Stimulated activated CD4-positive, alpha-beta T cell treated with anti-CD3 and anti-CD28 coated beads, Interleukin-2, amount 100 ng/mL, for 48 hours (primary cell): Measurements from ENCODE around the gene FATE1.

ENCODE experiments used
- DNase-seq, 2 donors: peaks; one replicate each; pipeline ENCODE4 v3.0.0-alpha.2; 2020

The FATE1 gene

DNA sequence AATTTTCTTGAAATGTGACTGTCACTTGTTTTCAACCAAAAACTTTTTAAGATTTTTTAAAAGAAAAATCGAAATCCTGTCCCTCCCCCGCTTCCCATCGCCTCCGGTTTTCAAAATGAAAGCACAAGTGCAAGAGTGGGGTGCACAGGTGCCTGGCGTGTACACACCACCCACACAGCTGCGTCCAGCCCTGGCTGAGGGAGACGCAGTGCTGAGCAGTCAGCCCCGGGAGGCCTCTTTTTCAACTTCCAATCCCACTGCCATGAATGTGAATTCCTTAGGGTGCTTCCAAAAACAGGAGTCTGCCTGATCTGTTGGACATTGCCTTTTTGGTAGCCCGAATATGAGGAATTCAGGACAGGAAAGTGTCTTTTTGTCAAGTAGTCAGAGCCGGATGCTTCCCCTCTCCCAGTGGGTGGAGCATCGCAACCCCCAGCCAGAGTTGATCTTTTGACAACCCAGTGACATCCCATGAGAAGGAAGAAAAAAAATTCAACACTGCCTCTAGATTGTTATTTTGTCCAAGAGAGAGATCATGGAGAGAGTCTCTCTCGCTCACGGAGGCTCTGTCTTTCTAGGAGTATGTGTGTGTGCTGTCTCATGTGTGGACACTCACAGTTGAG lies 11.7 kb upstream of the FATE1 start:
- DNase-seq = no peak

DNA sequence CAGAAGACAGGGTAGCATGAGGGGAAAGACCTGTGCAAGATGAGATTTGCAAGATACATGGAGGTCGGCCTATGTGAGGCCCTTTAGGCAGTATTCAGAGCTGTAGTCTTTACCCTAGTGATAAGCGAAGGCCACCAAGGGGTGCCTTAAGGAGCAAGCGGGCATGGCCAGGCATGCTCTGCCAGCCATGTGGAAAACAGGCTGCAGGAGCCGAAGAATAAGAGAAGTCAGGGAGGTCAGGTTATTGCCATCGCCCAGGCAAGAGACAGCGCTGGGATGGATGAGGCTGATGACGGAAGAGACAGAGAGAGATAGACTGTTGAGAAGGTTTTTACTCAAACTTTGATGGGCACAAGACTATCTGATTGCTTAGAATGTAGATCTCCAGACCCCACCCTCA lies 7.0 kb upstream of the FATE1 start:
- no peak for DNase-seq

DNA sequence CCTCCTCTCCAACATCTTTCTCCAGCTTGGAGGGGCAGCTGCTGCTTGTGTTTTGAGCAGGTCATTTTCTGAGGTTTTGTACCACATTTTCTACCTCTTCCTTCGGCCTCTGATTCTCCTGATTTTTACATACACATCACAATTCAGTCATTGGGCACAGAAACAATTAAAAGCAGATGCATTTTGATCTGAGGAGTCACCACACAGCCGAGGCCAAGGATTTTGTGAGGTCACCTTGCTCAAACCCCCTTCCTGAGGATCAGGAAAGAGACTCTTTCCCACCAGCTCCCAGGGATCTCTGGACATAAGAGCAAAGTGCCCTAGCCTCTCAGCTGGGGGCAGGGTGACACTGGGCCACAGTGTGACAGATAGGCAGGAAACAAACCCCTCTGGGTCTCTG lies 5.4 kb upstream of the FATE1 start:
- no peak for DNase-seq

DNA sequence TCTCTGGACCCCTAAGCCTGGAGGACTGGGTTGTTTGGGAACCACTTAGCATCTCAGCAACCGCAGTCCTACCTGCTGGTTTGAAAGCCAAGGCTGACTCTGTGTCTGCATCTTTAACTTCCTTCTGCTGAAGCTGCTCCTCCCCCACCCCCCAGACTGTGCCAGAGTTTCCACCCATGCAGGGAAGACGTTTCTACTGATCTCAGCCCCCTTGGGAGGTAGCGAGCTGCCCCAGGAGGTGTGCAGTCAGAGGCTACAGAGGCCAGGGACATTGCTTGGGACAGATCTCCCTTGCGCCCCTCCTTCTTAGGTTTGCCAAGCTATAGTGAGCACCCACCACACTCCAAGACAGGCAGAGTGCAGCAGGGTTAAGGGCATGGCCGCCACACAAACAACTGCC lies 4.7 kb upstream of the FATE1 start:
- DNase-seq = no peak

DNA sequence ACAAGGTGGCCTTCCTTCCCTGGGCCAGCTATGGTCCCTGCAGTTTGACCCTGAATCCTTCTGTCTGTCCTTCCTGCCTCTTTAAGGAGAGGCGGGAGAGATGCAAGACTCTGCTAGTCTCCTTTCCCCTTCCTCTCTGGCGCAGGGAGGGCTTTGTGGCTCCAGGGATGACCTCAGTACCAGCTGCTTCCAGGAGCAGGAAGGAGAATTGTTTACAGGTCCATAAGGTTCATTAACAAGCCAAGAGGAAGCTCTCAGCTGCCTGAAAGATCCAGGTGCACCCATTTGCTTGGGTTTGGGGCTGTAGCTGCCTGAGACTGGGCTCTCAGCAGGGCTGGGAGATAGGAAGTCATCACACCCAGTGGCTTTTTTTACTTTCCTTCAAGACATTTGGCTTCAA lies 4.0 kb upstream of the FATE1 start:
- no peak for DNase-seq

DNA sequence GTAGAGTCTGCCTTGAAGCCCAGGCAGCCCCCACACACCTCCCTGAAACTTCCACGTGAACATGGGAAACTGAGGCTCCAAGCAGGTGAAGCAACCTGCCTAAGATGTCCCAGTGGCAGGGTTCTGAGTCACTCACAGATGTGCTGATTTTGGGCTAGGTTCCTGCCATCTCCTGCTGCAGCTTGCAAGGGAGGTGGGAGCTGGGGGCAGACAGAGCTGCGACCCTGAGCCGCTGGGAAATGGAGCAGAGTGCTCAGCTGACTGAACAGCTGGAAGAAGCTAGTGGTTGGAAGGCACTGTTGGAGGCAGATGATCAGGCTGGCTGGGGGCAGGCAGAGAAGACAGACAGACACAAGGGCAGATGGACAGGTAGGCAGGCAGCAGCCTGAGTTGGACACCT lies 3.6 kb upstream of the FATE1 start:
- no peak for DNase-seq

DNA sequence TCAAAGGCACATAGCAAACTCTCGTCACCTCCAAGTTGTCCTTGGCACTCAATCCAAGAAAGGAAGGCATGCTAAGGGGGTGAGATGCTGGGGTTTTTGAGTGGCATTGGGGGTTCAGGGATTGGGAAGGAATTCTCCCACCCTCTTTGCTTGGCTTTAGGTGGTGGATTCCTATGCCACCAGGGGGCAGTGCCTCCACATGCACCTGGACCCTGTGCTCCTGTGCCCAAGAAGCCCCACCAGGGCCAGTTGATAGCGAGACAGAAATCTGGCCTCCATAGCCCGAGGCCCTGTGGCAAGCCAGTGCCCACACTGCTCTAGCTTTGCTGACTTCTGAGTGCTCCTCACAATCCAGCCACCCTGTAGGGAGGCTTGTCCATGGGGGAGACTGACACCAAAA lies 2.0 kb upstream of the FATE1 start:
- DNase-seq = peak; percentile 1 to 14

DNA sequence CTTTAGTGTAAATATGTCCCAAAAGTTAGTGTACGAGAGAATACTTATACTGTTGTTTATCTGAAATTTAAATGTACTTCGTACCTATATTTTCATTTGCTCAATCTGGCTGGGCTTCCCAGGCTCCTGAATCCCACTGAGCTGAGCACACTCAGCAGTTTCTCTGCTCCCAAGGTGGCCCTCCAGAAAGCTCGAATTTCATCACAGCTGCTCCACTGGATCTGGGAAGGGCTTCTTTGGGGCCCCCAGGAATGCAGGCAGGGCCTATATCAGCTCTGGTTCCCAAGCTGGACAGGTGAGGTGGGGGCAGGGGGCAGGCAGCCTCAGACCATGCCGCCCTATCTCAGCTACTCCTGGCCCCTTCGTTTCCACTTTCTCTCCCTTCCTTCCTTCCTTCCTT lies 1.5 kb upstream of the FATE1 start:
- no peak for DNase-seq

DNA sequence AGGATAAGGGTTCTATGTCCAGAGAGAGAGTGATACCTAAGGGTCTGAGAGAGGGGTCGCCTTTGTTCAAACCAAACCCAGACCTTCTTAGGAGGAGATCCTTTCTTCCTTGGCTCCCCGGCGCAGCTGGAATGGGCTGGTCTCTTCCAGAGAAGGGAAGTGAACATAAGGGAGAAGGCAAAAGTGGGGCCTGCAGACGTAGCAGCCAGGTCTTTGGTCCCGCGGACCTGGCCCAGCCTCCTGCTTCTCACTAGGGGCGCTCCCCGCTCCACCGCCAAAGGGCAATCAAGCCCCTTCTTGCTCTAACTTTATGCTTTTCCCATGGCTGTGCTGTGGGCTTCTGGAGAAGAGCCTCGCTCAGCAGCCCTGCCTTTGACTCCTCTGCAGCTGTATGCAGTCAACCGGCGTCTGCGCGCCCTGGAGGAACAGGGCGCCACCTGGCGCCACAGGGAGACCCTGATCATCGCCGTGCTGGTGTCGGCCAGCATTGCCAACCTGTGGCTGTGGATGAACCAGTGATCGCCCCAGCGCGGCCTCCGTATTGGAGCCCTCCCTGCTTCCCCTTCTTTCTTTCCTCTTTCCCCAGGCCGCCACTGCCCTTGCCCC lies 6.5 kb downstream of the FATE1 start:
- peak in 1 of 2 donors; percentile 7 for DNase-seq

DNA sequence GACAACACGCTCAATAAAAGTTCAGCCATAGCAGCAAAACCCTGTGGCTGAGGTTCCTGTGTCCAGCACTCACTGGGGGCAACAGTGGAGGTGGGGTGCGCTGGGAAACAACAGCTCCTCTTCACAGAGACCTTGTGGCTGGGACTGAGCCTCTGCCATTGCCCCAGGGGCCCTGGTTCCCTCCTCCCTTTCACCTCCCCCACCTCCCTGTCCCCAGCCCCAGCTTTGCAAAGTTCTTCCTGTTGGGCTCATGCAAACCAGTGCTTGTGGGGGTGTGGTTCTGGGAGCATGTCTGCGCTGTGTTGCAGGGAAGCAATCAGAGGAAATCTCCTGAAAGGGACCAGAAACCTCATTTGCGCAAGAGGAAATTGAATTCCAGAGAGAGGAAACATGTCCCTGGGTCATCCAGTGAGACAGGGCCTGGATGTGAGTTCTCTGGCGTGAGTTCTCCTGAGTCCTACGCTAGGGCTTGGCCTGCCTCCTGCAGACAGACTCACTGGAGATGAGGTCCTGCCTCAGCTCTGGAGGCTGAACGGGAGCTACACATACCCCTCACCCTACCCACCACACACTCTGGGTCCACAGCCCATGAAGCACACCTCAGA lies 7.4 kb downstream of the FATE1 start:
- no peak for DNase-seq

DNA sequence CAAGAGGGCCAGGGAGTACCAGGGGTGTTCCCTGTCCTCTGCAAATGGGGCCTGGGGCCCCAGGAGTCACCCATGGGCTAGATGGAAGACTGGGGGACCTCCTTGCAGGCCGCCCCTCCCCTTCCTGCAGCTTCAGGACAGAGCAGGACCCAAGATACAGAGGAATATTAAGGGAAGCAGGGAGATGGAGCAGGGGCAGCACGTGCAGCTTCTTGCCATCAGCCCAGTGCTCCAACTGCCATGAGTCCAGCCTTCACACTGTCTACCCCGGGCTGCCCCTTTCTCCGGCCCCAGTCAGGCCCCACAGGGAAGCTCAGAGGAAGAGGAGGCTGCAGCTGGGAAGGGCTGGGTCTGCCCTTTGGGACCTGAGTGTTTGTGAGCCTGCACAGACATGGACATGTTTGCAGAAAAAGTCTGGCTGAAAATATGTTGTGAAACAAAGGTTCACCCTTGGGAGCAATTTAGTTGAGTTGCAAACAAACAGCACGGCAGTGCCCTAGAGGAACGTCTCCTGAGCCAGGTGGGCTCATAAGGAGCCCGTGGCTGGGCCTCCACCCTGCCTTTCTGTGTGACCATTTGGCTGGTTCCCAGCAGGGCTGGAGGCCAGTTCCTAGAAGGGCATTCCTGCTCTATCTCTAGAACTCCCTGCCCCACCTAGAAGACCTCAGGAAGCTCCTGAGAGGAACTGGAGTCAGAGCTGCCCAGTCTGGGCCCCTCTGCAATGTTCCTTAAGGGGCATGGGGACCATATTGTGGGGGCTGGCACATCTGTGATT lies 8.9 kb downstream of the FATE1 start:
- DNase-seq = no peak

DNA sequence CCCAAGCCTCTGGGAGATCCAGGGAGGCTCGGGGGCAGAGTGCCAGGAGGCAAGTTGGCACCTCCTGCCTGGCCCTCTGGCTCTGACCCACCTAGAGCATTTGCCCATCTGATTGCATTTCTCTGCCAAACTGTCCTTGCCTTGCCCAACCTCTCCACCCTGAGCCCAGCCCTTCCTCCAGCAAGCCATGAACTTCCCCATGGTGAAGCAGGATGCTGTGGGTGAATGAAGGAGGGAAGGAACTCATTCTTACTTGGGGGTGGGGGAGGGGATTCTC lies 9.4 kb downstream of the FATE1 start:
- DNase-seq = no peak

DNA sequence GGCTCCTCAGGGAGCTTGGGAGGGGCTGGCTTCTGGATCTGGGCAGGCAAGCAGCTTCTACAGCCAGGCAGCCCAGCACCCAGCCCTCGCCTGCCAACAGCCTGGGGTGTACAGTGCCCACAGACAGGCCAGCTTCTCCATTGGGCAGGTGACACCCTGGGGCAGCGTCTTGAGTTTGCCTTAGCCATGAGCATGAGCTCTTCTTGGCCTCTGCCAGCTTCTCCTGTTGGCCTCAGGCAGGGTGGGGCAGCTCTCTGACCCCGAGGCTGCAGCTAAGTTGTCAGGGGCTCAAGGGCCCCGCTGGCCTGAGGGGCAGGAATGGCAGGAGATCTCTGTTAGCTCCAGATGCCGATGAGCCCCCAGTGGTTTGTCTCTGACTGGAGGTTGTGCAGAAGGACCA lies 10.9 kb downstream of the FATE1 start:
- no peak for DNase-seq

DNA sequence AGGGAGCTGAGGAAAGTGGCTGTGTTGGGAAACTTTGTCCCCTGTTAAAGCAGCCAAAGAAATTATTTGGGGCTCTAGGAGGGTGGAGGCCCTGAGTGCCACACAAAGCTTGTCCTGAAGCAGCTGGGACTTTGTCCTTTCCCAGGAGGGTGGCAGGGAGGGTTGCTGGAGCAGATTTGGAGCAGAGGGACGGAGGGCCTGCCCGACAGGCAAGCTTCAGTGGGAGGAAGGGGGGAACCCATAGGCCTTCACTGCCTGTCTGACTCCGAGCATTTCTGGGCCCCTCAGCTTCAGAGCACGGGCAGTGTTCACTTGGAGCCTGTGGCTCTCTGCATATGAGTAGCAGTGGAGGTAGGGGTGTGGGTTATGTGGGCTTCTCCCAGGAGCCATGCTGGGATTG lies 11.5 kb downstream of the FATE1 start:
- no peak for DNase-seq

DNA sequence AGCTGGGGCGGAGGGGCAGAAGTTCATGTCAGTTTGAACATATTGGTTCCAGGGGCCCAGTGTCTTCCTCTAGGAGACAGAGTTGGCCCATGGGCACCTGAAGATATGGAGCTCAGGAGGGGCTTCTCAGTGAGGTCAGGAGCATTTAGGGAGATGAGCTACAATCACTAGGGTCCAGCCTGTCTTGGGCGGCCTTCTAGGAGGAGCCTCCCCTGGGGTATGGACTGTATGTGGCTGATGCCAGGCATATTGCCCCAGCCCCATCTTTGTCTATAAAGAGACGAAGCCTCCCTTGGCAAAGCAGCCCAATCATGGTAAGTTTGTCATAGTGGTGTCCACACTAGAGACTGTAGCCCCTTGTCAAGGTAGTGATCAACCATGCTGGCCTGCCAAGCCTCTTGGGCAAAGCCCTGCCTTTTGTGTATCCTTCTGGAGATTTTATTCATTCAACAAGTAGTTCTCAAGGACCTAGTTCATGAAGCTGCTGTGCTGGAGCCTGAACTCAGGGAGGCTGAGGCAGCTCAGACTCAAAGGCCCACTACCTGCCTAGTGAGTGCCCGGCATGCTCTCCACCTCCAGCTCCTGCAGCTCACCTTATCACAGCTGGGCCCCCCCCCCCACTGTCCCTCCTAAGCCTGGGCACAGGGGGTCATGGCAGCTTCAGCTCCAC lies 13.4 kb downstream of the FATE1 start:
- DNase-seq = no peak

DNA sequence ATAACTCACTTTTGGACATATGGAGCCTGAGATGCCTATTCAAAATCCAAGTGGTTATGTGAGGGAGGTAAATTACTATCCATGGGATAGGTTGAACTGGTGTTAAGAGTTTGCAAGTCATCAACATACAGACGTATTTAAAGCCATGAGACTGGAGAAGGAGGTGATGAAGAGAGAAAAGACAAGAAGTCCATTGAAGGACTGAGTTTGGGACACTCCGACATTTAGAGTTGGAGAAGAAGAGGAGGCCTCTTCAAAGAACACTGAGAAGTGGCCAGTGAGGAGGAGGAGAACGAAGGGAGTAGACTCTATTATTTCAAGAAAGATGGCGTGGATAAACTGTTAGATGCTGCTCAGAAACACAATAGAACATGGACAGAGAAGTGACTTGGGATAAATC lies 18.6 kb downstream of the FATE1 start, which contains the start of gene CNGA2:
Gene CNGA2 (plus strand): TSS at position 301 of the 400 bp plus-strand sequence. CDS start 3,738 bp downstream, outside the sequence.
- no peak for DNase-seq

DNA sequence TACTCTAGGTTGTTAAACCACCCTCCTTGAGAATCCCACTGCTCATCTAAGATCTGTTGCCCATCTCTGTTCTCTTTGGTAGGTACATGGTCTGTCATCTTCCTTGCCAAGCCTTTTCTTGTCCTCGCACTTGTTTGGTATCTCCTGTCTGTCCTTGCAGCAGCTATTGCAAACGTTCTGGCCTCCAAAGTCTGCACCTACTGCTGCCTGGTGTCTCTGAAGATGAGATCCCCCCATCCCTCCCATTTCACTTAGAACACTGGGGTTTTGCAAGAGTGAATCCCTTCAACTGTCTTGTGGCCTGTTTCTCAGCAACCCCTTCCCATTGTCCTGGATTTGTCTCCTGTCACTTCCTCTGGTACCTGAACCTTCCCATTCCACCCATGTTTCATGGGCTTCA lies 19.4 kb downstream of the FATE1 start:
- no peak for DNase-seq

DNA sequence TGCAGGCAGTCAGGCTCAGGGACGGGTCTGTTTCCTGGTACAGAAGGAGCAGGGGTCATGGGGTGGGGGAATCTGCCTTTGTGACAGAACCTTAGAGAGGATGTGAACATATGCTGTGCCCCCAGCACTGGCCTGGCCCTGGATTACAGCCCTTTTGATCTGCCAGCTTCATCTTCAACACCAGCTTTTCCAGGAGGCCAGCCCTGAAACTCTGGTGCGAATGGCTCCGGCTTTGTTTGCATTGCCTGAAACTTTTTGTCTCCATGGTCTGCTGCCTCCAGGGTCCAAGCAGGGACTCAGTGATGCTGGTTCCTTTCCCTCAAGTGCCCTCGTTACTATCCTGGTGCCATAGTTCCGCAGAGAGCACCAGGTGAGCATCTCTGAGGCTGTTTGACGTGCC lies 20.9 kb downstream of the FATE1 start:
- no peak for DNase-seq

DNA sequence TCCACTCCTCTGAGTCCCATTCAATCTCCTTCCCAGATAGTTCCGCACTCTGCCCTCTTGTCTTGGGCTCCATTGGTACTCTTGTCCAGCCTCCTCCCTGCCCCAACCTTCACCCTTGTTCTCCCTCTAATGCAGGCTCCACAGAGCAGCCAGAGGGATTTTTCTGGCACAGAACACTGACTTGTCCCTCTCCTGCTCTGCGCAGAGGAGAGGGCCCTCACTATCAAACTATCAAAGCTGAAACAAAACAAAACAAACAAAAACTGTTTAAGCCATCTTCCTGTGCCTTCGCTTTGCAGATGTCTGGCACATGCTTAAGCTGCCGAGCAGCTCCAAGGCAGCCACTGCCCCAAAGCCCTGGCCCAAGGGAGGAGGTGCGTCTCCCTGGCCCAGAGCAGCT lies 21.7 kb downstream of the FATE1 start:
- DNase-seq = no peak

DNA sequence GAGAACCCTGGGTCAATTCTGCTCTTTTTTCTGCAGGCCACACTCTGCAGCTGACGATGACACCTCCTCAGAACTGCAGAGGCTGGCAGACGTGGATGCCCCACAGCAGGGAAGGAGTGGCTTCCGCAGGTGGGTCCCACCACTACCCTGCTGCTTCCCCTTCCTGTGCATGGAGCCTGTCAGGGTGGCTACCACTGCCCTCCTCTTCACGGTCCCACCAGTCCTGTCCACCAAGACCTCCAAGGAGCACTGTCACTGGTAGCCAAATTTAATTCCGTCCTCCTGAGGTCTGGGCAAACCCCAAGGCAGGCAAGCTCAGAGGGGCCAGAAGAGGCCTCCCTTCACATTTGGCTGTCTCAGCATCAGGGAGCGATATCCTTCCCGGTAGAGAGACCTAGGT lies 22.9 kb downstream of the FATE1 start:
- DNase-seq = no peak

DNA sequence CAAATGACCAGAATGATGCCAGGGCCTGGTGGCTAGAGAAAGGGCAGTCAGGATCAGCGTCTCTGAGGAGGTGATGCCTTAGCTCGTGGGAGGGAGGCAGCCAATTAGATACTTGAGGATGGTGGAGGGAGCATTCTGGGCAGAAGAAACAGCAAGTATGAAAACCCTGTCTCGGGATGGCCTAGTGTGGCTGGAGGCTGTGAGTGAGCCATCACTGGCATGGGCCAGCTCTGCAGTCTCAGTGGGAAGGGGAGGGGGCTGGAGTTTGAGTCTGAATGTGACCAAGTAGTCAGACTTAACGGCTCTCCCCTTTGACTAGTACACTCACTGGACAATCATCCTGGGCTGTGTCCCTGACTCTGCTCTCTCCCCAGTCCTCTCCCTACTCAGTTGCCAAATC lies 25.8 kb downstream of the FATE1 start:
- DNase-seq = no peak

DNA sequence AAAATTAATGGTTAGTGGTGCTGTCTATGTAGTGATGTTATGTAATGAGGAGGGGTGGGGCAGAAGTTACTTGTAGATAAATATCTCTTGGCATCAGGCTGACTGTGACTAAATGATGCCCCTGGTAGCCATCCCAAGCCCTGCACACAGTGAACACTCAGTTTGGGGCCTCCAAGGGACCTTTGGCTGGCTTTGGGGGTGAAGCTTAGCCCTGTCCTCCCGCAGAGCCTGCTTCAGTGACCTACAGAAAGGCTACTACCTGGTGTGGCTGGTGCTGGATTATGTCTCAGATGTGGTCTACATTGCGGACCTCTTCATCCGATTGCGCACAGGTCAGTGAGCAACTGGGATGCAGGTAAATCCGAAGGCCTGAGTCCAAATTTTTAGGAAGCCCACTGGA lies 26.5 kb downstream of the FATE1 start:
- DNase-seq = no peak

DNA sequence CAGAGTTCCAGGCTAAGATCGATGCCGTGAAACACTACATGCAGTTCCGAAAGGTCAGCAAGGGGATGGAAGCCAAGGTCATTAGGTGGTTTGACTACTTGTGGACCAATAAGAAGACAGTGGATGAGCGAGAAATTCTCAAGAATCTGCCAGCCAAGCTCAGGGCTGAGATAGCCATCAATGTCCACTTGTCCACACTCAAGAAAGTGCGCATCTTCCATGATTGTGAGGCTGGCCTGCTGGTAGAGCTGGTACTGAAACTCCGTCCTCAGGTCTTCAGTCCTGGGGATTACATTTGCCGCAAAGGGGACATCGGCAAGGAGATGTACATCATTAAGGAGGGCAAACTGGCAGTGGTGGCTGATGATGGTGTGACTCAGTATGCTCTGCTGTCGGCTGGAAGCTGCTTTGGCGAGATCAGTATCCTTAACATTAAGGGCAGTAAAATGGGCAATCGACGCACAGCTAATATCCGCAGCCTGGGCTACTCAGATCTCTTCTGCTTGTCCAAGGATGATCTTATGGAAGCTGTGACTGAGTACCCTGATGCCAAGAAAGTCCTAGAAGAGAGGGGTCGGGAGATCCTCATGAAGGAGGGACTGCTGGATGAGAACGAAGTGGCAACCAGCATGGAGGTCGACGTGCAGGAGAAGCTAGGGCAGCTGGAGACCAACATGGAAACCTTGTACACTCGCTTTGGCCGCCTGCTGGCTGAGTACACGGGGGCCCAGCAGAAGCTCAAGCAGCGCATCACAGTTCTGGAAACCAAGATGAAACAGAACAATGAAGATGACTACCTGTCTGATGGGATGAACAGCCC lies 28.0 kb downstream of the FATE1 start:
- DNase-seq = no peak
